ENCODE data around the gene RNF208.

RNF208 gene

DNA sequence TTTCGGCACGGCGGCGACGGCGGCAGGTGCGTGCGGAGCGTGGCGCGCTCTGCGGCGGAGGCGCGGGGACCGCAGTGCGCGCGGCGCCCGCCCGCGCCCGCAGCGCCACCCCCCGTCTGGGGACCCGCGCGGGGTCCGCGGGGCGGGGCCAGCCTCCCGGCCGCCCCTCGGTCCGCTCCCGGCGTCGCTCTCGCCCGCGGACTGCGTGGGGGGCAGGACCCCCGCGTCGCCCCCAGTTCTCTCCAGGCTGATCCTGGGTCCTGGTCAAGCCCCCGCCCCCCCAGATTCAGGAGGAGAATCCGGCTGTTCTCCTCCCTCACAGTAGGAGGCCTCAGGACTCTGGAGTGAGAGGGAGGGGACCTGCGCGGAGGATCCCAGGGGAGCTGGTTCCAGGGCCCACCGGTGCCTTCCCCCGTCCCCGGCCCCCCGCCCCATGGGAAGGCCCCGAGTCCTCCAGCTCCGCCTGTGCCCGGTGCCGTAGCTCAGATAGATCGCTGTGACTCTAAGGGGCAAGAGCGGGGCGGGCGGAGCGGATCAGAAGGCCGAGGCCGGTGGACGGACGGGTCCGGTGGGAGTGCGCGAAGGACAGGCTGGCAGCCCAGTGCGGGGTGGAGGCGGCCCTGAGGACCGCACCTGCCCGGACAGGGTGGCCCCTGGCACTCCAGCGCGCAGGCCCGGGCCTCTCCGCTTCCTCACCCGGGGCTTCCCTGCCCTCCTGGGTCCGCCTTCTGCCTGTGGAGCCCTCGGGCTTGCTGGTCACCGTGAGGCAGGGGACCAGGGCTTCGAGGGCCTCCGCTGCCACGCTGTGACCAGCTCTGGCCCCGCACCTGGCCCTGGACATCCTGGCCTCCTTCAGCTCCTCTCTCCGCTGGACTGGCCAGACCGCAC, at the start of gene RNF208 (continued):
- no peak for TF ChIP-seq ZNF214 (tag by site-specific recombination; IDR thresholded peaks at IDR 0.05; ENCODE audit: borderline replicate concordance)

DNA sequence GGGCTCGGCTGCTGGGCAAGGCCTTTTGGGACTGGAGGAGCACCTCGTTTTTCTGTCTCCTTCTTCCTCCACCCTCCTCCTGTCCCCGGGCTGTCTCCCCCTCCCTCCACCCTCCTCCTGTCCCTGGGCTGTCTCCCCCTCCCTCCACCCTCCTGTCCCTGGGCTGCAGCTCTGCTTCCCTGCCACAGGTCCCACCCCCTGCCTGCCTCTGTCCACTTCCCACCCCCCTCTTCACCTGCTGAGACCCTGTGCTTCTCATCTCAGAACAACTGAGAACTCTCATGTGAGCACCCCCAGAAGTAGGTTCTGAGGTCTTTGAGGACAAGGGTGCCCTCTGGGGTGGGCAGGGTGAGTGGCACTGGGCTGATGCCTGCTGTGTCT, 49.6 kb upstream of the RNF208 start:
- H3K4me3 ChIP-seq (ENCODE audit: low read depth, low read length) = no peak overlapping the region
- H3K36me3 ChIP-seq (ENCODE audit: control insufficient read depth in 2 of 2, insufficient read depth in 1 of 2, low read length in 2 of 2) = peaks cover 0 to 51% of the 10 kb centered on the region in 2 experiments; a peak in 2 of 3 replicates
- ChIA-PET POLR2A (interaction anchor here (1.3 to 2.4 kb wide), 3 partner anchors 18 to 31 kb away, joined by 3 to 9 read pairs (median 6); partner anchors contain the start of gene TUBB4B), CTCF (interaction anchor here (1.6 kb wide), 1 partner anchor 16 kb away, joined by 3 read pairs; the partner anchor contains the start of gene NELFB)
- H3K27ac ChIP-seq (ENCODE audit: extremely low read depth, low read depth, low read length) = no peak overlapping the region
- TF ChIP-seq ZNF174 (tag by site-specific recombination; IDR thresholded peaks at IDR 0.05) = no peak
- no peak for TF ChIP-seq ZBTB17 (tag by site-specific recombination; IDR thresholded peaks at IDR 0.05)
- no peak for TF ChIP-seq ZNF223 (tag by site-specific recombination; IDR thresholded peaks at IDR 0.05)
- TF ChIP-seq ZNF843 (tag by site-specific recombination; IDR thresholded peaks at IDR 0.05) = no peak
- TF ChIP-seq GFI1B (tag by site-specific recombination; IDR thresholded peaks at IDR 0.05) = no peak
- TF ChIP-seq, protein P1, sequence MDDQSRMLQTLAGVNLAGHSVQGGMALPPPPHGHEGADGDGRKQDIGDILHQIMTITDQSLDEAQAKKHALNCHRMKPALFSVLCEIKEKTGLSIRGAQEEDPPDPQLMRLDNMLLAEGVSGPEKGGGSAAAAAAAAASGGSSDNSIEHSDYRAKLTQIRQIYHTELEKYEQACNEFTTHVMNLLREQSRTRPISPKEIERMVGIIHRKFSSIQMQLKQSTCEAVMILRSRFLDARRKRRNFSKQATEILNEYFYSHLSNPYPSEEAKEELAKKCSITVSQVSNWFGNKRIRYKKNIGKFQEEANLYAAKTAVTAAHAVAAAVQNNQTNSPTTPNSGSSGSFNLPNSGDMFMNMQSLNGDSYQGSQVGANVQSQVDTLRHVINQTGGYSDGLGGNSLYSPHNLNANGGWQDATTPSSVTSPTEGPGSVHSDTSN (CRISPR knock-in tag; IDR thresholded peaks at IDR 0.05) = no peak
- no peak for TF ChIP-seq ZNF146 (tag by site-specific recombination; IDR thresholded peaks at IDR 0.05)
- TF ChIP-seq, protein P2, sequence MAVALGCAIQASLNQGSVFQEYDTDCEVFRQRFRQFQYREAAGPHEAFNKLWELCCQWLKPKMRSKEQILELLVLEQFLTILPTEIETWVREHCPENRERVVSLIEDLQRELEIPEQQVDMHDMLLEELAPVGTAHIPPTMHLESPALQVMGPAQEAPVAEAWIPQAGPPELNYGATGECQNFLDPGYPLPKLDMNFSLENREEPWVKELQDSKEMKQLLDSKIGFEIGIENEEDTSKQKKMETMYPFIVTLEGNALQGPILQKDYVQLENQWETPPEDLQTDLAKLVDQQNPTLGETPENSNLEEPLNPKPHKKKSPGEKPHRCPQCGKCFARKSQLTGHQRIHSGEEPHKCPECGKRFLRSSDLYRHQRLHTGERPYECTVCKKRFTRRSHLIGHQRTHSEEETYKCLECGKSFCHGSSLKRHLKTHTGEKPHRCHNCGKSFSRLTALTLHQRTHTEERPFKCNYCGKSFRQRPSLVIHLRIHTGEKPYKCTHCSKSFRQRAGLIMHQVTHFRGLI (tag by site-specific recombination; IDR thresholded peaks at IDR 0.05) = no peak
- H3K4me1 ChIP-seq (ENCODE audit: control insufficient read depth, insufficient read depth, low read length) = 0 out of 2 replicates have a peak, but pooled peaks cover 2% of the 10 kb centered on the region
- H3K9me3 ChIP-seq (ENCODE audit: control insufficient read depth, insufficient read depth, low read depth, low read length) = no peaks in the 10 kb centered on the region

DNA sequence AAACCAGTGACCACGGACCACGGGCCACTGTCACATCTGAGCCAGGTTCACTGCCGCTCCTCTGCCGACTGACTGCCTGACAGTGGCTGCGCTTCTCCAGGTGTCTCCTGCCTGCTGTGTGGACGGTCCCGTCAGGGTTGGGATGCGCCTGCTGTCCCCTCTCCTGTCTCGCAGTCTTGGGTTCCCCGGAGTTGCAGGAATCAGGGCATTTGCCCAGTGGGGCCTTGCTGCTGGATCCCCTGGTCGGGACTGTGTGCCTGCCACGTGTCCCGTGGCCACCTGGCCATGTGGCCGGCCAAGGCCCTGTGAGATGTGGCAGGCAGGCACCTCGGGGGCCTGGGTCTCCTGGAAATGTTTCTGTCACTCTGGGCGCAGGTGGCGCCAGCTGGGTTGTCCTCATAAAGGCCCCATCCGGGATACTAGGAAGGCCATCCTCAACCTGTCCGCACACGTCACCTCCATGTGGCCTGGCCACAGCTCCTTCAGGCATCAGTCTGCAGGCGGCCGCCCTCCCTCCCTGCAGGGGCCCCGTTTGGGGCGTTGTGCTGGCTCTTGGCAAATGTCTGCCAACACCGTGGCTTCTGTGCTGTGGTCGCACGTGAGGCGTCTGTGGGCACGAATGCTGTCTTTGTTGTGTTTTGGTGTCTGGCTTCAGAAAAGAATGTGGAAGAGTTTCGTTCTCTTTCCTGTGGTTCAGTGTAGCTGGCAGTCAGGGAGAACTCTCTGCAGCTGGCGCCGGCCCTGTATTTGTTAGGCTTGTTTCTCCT, 49.1 kb upstream of the RNF208 start:
- Histone ChIP-seq H3K36me3 (ENCODE audit: control insufficient read depth in 2 of 2, insufficient read depth in 1 of 2, low read length in 2 of 2) (peaks cover 0 to 56% of the 10 kb centered on the region in 2 experiments; a peak in 2 of 3 replicates), H3K4me3 (ENCODE audit: low read depth, low read length) (no peak overlapping the region), H3K9me3 (ENCODE audit: control insufficient read depth, insufficient read depth, low read depth, low read length) (no peaks in the 10 kb centered on the region), H3K4me1 (ENCODE audit: control insufficient read depth, insufficient read depth, low read length) (no peaks in the 10 kb centered on the region), H3K27ac (ENCODE audit: extremely low read depth, low read depth, low read length) (no peak overlapping the region)
- ChIA-PET CTCF (interaction anchor here (1.6 kb wide), 1 partner anchor 15 kb away, joined by 3 read pairs; the partner anchor contains the start of gene NELFB), POLR2A (interaction anchor here (1.9 to 2.4 kb wide), 2 partner anchors 27 to 30 kb away, joined by 6 to 9 read pairs; partner anchors contain the start of gene TUBB4B)
- TF ChIP-seq ZBTB8A (tag by site-specific recombination; IDR thresholded peaks at IDR 0.05) (no peak), ZNF211 (tag by site-specific recombination; IDR thresholded peaks at IDR 0.05; ENCODE audit: low read depth) (no peak), ZNF169 (tag by site-specific recombination; IDR thresholded peaks at IDR 0.05) (no peak), ZNF112 (tag by site-specific recombination; IDR thresholded peaks at IDR 0.05) (no peak), SP2 (tag by site-specific recombination; IDR thresholded peaks at IDR 0.05) (no peak)
- TF ChIP-seq, protein P3, sequence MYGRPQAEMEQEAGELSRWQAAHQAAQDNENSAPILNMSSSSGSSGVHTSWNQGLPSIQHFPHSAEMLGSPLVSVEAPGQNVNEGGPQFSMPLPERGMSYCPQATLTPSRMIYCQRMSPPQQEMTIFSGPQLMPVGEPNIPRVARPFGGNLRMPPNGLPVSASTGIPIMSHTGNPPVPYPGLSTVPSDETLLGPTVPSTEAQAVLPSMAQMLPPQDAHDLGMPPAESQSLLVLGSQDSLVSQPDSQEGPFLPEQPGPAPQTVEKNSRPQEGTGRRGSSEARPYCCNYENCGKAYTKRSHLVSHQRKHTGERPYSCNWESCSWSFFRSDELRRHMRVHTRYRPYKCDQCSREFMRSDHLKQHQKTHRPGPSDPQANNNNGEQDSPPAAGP (tag by site-specific recombination; IDR thresholded peaks at IDR 0.05) = no peak

Measured in HEK293 (cell line).